AG04450 (cell line): Measurements from ENCODE around the gene VPS13C. TPM values are rescaled to one million over a fixed set of nuclear protein-coding genes. Genes with fewer than 3 reads are reported as not detected.
A peak's percentile ranks its signal among the peaks of the same experiment; 100 is the strongest.

Experiments used
- CTCF ChIA-PET: fragments of 300-600, 350-600 bp; formaldehyde crosslinking; extraction: SDS; loops from one replicate; lab custom pipeline; 2022; ENCODE audit warnings: antibody characterized with exemption, inconsistent platforms; lab: Charles Lee
- POLR2A ChIA-PET: fragments of 350-600 bp; formaldehyde crosslinking; extraction: SDS; loops from one replicate; lab custom pipeline; 2021; ENCODE audit warnings: antibody characterized with exemption, inconsistent platforms; lab: Yijun Ruan, JAX
- DNase-seq: peaks from one replicate; pipeline ENCODE4 v3.0.0-alpha.2; 2011; ENCODE audit warnings: low read depth, low spot score
- H3K27ac ChIP-seq: one replicate; pipeline ENCODE4 v1.5.1; 2012; ENCODE audit warnings: low read depth, low read length, control low read depth
- H3K27me3 ChIP-seq: one replicate; pipeline ENCODE4 v1.6.0; 2012; ENCODE audit warnings: low read length; ENCODE audit not compliant: control insufficient read depth, insufficient read depth
- H3K4me3 ChIP-seq: 2 replicates; pipeline ENCODE4 v1.5.1; 2011; ENCODE audit warnings: mild to moderate bottlenecking, low read depth, low read length, control low read depth
- H3K9me3 ChIP-seq: 2 replicates; pipeline ENCODE4 v1.5.1; 2012; ENCODE audit warnings: low read length; ENCODE audit not compliant: control insufficient read depth, insufficient read depth
- polyA plus RNA-seq: library from polyadenylated mRNA; depleted of rRNA; stranded (reverse); fragments of >200 nt; gene quantifications from 2 replicates; pipeline ENCODE4 v1.2.3, GENCODE V29; 2011
- TF ChIP-seq, protein P1 (sequence below): IDR thresholded peaks from 2 replicates; pipeline ENCODE4 v1.5.1; 2011; ENCODE audit warnings: low read depth, low read length, control low read depth, inconsistent platforms

Gene VPS13C
- polyA plus RNA-seq, 1 experiment, result 17.8 TPM

DNA sequence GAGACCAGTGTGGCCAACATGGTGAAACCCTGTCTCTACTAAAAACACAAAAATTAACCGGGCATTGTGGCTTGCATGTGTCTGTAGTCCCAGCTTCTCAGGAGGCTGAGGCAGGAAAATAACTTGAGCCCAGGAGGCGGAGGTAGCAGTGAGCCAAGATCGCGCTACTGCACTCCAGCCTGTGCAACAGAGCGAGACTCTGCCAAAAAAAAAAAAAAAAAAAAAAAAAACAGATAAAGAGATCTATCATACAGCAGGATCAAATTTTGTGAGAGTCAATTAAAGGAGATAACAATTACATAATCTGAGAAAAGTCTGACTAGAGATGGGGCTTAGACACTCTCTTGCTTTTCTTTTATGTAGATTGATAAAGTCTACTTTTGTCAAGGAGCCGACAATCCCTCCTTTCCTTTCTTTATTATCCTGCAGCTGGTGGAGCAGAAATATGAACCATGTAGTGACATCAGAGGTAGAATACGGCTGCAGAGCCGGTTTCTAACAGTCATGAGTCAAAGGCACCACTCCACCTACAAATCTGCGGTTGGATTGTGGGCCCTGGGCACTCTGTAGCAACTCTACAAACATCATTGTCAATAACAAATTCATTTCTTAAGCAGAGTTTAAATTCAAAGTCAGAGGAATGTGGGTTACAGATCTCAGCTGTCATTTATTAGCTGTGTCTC is 15.5 kb upstream of the VPS13C start:
- ChIA-PET POLR2A (no interaction called here), CTCF (no interaction called here)
- Histone ChIP-seq H3K9me3 (no peaks in the 10 kb centered on the region), H3K27me3 (no peaks in the 10 kb centered on the region), H3K27ac (no peak overlapping the region), H3K4me3 (no peak overlapping the region)
- DNase-seq, result no peak
- TF ChIP-seq, protein P1, sequence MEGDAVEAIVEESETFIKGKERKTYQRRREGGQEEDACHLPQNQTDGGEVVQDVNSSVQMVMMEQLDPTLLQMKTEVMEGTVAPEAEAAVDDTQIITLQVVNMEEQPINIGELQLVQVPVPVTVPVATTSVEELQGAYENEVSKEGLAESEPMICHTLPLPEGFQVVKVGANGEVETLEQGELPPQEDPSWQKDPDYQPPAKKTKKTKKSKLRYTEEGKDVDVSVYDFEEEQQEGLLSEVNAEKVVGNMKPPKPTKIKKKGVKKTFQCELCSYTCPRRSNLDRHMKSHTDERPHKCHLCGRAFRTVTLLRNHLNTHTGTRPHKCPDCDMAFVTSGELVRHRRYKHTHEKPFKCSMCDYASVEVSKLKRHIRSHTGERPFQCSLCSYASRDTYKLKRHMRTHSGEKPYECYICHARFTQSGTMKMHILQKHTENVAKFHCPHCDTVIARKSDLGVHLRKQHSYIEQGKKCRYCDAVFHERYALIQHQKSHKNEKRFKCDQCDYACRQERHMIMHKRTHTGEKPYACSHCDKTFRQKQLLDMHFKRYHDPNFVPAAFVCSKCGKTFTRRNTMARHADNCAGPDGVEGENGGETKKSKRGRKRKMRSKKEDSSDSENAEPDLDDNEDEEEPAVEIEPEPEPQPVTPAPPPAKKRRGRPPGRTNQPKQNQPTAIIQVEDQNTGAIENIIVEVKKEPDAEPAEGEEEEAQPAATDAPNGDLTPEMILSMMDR, result no peak

DNA sequence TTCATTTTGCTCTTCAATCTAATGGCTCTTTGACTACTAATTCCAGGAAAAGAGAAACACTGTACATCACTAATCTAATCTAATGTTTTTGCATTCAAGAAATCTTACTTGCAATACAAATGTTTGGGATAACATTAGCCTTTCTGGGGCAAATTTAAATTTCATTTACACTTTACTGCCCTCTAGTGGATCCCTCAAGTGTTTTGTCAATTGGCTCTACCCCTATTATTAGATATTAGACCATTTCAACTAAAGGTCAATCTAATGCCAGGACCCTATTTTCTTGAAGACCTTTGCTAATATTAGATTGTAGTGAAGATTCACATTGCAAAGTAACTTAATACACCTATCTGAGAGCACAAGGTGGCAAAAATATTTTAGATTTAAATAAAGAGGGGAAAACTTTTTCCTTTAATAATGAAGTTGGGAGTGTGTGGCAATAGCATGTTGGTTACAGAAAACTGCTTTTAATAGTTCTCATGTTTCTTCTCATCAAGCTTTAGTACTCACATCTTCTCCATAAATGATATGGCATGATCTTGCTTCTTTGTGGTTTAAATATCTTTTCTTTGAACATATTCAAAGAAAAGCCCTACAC is 11.6 kb upstream of the VPS13C start:
- peaks cover 9% of the 10 kb centered on the region for H3K27me3 ChIP-seq
- ChIA-PET POLR2A (no interaction called here), CTCF (interaction anchor here (0.6 to 6.6 kb wide), 14 partner anchors 9 to 238 kb away, joined by 3 to 35 read pairs (median 4); partner anchors contain the start of gene VPS13C)
- H3K9me3 ChIP-seq, result no peaks in the 10 kb centered on the region; the same call in 1 of the 2 replicates
- TF ChIP-seq, protein P1, result peak; percentile 69
- H3K4me3 ChIP-seq, result no peak overlapping the region
- H3K27ac ChIP-seq, result no peak overlapping the region
- DNase-seq, result no peak

DNA sequence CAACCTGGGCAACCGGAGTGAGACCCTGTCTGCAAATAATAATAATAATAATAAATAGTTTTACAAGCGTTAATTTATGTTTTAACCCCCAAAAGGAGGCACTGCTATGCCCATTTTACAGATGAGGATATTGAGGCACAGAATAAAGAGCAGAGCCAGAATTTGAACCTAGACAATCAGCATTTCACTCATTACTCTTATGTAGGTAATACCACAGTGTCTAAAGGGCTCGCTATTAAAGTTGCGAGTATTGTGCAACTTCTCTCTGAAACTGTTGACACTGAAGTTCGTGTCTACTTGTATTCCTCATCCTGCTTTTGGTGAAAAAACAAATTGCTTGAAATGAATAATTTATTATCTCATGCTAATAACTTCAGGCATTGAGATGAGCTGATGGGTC is 9.3 kb upstream of the VPS13C start:
- ChIA-PET CTCF (interaction anchor here (1.5 to 6.6 kb wide), 2 partner anchors 9 to 201 kb away, joined by 4 to 35 read pairs; partner anchors contain the start of gene VPS13C), POLR2A (no interaction called here)
- TF ChIP-seq, protein P1, result no peak
- no peak overlapping the region for H3K27ac ChIP-seq
- no peak overlapping the region for H3K4me3 ChIP-seq
- no peaks in the 10 kb centered on the region; the same call in 1 of the 2 replicates for H3K9me3 ChIP-seq
- peaks cover 17% of the 10 kb centered on the region for H3K27me3 ChIP-seq
- no peak for DNase-seq

DNA sequence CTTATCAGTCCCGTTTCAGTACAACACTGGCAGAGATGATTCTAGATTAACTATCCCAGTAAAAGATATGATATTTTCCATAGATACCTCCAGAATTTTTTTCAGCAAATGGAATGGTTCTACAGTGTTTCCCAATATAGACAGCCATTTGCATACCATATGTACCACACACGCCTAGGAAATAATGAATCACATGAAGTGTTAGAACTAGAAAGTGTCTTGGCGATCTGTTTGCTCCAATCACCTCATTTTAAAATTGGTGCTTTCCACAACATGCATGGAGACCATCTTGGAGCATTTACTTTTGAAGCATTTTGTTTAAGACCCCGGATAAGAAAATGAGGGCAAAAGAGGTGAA is 8.5 kb upstream of the VPS13C start:
- Histone ChIP-seq H3K9me3 (no peaks in the 10 kb centered on the region; the same call in 1 of the 2 replicates), H3K27ac (no peak overlapping the region), H3K4me3 (no peak overlapping the region), H3K27me3 (peaks cover 20% of the 10 kb centered on the region)
- ChIA-PET POLR2A (no interaction called here), CTCF (interaction anchor here (1.5 to 6.6 kb wide), 2 partner anchors 9 to 200 kb away, joined by 4 to 35 read pairs; partner anchors contain the start of gene VPS13C)
- DNase-seq, result no peak
- TF ChIP-seq, protein P1, result no peak
